GM19438 (cell line): Measurements from ENCODE around the gene CD247.
A peak's percentile ranks its signal among the peaks of the same experiment; 100 is the strongest.

Experiments used
- ATAC-seq: cut with Tn5 transposase; IDR thresholded peaks from one replicate; pipeline ENCODE4 v1.9.1; 2021; ENCODE audit warnings: low read depth; ENCODE audit not compliant: unreplicated experiment

Gene CD247

GRCh38 chr1:167512046-167512654 lies 6.2 kb downstream of the CD247 start:
- no peak for ATAC-seq

DNA sequence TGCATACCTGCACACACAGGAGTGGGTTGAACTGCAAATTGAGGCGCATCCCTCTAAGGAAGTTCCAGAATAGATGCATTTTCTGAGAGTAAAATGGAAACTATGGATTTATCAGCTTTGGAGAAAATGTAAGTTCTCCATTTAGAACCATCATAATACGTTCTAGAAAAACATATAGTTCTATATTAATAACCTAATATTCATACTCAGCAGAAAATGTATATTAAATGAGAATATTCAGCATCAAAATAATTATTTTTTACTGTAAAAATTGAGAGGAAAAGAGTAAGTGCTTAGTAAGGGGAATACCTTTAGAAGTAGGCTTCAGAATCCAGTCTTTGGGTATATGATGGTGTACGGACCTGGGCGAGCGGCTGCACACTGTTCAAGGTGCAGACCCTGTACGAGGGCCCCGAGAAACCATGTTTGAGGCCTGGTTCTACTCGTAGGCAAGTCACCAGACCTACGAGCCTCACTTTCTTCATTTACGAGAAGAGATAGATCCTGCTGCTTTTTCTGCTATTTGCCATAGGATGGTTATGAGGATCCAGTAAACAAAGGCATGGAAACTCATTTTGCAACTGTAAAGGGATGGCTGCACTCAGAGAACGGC lies 6.8 kb downstream of the CD247 start:
- no peak for ATAC-seq

DNA sequence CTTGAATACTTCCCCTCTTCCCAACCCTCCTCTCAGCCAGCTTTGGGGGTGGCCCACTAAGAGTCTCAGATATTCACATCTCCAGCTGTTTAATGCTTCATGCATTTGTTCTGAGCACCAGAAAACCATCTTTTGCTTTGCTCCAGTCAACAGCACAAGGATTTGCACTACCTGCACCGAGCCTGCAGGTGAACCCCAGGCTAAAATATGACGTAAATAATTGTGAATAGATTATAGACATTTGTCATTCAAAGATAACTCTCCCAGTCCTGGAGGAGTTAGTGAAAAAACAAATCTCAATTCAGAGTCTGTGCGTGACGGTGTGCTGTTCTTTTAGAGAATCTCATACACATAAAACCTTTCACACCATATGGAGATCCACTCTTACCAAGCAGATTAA lies 7.4 kb downstream of the CD247 start:
- no peak for ATAC-seq

DNA sequence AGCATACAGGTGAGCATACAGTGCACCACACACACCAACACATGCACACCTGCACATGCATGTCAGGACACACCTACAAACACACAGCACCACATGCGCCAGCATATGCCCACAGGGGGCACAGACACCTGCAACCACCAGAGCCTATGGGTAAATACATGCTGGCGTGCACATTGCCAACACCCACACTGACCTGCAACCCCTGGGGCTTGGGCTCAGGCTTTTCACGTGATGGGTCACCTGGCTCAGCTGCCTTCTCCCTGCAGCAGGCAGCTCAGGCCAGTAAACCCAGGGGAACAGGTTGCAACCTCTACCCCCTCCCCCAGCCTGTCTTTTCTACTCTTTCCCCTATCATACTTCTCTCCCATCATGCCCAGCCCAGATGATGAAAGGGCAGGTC lies 8.1 kb downstream of the CD247 start:
- ATAC-seq = no peak

DNA sequence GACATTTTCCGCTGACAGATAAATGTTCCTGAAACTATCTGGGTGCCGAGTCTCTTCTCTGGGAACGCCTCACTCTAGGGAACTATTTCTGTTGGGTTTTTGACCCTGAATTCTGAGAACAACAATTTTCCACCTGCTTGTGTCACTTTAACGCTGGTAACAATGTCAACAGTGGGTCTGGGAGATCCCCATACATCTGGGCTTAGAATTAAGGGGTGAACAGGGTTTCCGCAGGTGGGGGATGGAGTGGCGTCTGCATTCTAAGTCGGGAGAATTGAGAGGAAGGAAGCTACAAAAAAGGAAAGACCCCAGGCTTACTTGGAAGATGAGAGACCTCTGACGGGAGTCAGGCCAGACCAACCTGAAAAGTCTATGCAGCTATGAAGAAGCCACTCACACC lies 8.7 kb downstream of the CD247 start:
- ATAC-seq = no peak

DNA sequence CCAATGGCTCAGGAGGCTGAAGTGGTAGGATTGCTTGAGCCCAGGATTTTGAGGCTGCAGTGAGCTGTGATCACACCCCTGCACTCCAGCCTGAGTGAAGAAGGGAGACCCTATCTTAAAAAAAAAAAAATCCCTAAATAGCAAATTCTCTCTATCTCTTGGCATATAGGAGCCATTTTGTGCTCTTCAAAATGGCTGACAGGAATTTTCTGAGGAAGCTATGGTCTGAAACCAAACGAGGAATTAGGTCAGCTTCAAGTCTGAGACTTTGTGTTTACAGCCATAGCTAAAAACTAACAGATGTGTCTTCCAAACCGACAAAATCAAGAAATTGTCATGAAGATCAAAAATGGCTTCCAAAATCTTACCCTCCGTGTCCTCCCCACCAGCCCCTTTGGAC lies 10.6 kb downstream of the CD247 start:
- no peak for ATAC-seq

DNA sequence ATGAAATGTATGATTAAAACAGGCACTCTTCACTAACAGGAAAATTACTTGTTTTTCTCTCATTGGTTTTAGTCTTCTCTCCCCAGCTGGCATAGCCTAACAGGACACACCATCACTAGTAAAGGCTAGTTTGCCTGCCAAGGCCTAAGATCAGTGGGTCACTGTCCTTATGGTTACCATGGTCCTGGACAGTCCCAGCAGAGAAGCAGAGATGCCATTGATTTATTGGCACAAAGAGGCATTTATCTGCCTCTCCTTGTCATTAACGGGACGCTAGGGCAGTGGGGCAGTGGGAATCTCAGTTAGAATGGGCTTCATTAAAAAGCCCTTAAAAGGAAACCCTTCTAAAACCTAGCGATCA lies 13.9 kb downstream of the CD247 start:
- no peak for ATAC-seq

DNA sequence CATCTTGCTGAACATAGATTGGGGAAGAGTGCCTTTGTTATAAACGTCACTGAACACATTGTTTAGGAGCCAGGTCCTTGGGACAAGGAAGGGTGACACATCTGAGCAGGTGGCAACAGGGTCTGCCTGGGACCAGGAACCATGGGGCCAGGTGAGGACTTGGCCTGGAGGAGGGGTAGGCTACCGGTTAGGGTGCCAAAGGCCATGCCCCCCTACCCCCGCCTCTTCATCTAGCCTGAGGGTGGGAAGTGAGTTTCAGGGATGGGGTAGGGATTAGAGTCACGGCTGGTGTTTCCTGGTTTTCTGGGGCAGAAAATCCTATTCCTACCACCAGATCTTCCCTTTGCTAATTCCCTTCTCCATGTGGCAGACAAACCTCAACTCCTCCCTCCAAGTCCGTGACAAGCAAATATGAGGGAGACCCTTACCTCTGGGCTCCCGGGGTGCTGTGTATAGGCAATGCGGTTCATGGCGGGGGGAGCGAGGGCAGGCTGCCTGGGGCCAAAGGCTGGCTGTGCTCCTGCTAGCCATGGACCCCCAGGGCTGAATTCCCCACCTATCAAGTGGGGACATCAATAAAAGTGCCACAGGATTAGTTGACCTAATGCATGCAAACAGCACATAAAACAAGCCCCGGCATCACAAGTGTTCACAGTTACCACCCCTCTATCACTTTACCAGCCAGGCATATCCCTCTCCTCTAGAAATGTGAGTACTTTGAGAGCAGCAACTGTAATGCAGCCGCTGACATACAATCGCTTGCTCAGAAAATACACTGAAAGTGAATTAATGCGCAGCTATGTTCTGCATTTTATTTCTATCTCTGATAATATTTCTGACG lies 14.5 kb downstream of the CD247 start:
- ATAC-seq = no peak

- no peak for ATAC-seq
Observed at GRCh38 chr1:167502719-167503462, 15.4 kb downstream of the CD247 start.

- no peak for ATAC-seq
Observed at GRCh38 chr1:167502192-167502551, 16.2 kb downstream of the CD247 start.

DNA sequence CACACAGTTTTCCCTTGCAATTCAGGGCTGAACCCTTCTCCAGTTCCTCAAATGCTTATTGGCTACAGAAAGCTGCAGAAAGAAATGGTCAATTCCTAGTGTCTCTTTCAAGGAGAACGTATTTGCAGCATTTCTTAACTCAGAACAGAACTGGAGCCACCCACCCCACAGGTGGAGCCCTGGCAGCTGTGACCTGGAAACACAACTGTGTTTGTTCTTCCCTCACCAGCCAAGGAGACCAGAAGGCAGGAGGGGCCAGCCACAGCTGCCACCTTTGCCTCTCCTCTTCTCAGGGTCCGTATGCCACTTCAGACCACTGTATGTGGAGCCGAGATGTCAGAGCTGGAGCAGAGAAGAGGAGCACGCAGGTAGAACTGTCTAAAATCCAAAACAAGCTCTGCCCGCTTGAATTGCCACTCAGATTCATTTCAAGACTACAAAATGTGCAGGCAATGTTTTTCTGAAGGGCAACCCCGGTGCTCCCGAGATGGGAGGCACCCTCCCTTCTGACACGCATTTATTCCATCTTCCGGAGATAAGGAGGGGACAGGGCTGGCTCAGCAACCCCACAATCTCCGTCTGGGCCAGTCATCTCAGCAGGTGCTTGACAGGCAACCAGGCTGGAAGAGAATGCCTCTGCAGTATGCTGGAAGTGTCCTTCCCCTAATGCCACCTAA lies 16.7 kb downstream of the CD247 start:
- no peak for ATAC-seq

DNA sequence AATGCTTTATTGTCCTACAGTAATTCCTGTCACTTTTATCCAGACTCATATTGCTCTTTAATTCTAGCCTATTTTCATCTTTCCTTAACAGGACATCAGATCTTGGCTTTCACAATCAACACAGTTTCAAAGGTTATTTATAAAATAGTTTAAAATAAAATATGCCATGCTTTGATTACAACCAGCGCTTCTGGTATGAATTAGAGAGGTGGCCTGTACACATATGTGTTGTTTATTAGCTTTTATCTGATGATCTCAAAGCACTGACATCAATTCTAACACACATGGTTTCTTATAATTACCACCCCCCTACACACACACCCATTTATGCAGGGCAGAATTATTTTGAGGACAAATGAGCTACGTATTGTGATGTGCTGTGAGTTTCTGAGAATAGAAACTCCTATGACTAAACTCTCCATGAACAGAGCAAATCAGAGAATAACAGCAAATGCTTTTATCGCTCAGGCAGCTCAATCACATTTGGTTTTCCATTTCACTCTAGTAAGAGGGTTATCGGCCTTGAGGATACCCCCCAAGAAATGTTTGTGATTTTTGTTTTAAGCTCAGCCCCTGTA lies 18.0 kb downstream of the CD247 start:
- ATAC-seq = no peak

- peak; percentile 93 for ATAC-seq
Observed at GRCh38 chr1:167499664-167500101, 18.6 kb downstream of the CD247 start.

GRCh38 chr1:167499106-167499505 lies 19.2 kb downstream of the CD247 start:
- ATAC-seq = peak; percentile 22

GRCh38 chr1:167496797-167497619 lies 21.3 kb downstream of the CD247 start:
- ATAC-seq = no peak

DNA sequence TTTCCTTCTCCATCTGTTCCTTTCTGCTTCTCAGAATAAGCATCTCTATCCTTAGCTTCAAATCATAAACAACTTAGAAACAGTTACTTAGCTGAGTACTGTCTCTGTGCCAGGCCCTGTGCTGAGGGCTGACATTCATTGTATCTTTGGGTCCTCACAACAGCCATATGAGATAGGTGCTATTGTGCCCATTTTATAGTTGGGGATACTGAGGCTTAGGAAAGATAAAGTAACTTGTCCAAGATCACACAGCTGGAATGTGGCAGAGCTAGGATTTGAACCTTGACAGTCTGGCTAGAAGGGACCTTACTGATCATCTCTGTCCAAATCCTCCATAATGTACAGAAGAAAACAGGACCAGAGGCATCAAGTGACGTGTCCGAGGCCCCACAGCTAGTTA lies 25.0 kb downstream of the CD247 start:
- no peak for ATAC-seq

- no peak for ATAC-seq
Observed at GRCh38 chr1:167492481-167492910, 25.8 kb downstream of the CD247 start.

GRCh38 chr1:167491586-167492461 lies 26.5 kb downstream of the CD247 start:
- no peak for ATAC-seq
